LHCN-M2 (cell line): Measurements from ENCODE around the gene LAD1. TPM values are rescaled to one million over a fixed set of nuclear protein-coding genes. Genes with fewer than 3 reads are reported as not detected.
A peak's percentile ranks its signal among the peaks of the same experiment; 100 is the strongest.

Experiments
- DNase-seq: peaks from one replicate; pipeline ENCODE4 v3.0.0-alpha.2; 2012; ENCODE audit warnings: low read depth
- total RNA-seq: library from RNA; depleted of rRNA; stranded (reverse); fragments of >200 nt; gene quantifications from 2 replicates; pipeline ENCODE4 v1.2.3, GENCODE V29; 2014

Gene LAD1
- total RNA-seq, 1 experiment from 2014 or later = 2.2 TPM

DNA sequence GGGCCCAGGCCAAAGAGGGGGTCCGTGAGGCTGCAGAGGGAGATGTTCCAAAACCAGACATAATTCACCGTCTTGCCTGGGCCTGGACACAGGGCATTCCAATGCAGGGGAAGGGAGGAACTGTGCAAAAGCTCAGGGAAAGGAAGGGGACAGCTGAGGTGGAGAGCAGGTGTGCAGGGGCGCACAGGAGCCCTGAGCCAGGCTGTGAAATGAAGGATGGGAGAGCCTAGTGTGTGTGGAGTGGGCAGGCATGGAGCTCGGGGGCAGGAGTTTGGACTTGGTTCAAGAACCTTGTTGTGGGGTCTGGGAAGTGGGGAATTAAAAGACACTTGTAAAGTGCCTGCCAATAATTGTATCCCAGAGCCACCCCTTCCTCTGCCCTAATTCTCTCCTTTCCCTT, 20.1 kb upstream of the LAD1 start:
- no peak for DNase-seq

DNA sequence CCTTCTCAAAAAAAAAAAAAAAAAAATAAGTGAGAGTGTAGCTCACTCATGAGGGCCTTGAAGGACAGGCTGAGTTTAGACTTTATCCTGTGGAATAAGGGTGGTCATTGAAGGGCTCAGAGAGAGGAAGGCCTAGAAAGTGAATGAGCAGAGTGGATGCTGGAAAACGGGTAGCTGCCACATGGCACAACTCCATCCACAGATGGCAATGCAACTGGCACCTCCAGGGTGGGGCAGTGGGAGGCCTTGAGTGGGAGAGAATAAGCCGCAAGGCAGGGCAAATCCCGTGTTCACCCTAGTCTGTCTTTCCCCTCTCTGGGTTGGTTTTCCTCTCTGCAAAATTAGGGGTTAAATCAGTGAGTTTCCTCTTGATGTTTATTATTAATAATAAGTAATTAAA, 19.3 kb upstream of the LAD1 start:
- no peak for DNase-seq

DNA sequence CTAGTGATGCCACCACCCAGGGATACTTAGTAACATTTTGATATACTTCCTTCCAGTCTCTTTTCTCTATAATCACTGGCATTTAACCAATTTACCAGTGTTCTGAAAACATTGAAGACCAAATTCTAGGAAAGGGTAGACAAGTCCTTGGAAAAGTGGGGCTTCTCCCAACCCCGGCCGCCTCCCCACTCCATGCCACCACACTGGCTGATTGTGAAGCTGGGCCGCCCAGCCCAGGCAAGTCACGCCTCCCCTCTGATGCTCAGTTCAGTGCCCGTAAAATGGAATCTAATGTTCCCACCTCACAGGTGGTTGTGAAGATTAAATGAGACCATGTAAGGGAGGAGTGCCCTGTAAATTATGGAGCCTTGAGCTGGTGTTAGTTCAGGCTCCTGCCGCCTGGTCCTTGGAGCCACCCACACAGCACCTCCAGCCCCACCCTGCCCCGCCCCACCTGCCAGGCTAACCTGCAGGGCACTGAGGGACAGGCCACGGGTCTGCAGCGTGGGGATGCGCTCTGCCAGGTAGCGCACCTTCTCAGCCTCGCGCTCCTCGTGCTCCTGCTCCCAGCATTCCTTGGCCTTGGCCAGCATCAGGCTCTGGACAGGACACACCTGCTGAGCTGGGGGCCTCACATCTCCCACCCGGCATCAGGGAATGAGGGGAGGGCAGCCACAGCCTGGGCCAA, 15.1 kb upstream of the LAD1 start:
- no peak for DNase-seq

DNA sequence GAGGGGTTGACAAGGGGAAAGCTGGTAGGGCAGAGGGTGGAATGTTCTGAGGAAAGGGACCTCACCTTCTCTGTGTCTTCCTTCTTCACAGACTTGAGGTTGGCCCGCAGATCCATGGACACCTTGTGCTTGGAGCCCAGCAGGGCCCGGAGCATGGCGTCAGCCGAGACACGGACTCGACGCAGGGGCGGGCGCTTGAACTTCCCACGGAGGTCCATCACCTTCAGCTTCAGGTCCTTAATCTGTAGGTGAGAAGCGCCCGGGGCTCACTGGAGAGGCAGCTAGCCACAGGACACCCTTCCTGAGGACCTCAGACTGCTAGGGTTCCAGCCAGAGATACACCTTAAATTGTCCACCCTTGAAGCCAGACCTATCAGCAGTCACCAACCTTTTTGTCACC, 12.2 kb upstream of the LAD1 start:
- DNase-seq = no peak

DNA sequence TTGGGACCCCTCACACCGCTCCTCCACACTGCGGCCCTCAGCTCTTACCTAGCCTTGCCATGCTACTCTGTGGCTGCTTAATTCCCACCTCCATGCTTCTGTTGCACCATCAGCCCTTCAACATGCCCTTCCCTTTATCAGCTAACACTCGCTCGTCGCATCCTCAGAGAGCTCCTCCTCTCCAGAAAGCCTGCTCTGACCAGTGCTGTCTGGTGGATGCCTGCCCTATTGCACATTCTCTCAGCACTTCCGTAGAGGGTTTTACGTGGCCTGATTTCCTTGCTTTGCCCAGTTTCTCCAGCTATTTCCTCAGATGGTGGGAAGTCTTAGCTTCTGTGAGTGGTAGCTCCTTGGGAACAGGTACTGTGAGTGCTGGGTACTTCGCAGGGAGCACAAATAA, 10.3 kb upstream of the LAD1 start:
- no peak for DNase-seq

DNA sequence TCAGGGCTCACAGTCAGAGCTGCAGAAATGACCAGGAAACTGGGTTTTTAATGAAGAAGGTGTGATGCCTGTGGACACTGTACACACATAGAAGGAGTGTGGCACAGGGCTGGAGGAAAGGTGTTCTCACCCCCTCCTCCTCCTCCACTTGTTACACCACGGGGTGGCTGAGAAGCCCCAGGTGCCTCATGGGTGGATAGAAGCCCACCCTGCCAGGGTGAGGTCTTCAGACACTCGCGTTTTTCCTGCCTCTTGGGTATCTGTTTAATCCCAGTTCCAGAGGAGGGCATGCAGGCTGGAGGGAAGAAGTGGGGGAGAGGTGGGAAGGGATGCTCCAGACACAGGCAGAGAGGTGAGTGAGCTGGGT, 9.7 kb upstream of the LAD1 start:
- no peak for DNase-seq

DNA sequence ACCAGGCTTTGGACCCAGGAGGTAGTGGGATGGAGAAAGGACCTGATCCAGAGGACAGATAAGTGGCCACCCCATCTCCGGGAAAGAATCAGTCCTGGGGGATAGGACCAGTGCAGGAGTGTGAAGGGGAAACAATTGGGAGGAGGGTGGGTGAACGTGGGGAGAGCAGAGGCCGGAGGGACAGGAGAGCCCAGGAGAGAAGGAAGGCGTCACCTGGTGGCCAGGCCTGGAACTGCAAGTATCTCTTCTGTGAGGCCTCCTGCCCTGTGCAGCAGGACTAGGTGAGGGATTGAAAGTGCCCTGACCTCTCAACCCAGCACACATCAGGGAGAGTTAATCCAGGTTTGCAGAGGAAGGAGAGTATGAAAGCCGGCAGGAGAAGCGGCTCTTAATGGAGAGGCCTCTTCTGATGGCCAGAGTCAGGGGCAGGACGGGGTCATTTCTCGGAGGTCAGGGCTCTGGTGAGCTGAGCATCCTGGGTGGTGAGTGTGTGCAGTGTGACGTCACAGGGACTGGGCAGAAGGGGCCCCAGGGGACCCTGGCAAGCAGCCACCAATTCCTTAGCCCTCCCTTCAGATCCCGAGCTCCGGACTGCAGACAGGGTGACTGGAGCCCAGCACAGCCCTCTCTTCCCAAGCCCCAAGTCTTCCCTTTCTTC, 9.2 kb upstream of the LAD1 start:
- peak; percentile 64 for DNase-seq

DNA sequence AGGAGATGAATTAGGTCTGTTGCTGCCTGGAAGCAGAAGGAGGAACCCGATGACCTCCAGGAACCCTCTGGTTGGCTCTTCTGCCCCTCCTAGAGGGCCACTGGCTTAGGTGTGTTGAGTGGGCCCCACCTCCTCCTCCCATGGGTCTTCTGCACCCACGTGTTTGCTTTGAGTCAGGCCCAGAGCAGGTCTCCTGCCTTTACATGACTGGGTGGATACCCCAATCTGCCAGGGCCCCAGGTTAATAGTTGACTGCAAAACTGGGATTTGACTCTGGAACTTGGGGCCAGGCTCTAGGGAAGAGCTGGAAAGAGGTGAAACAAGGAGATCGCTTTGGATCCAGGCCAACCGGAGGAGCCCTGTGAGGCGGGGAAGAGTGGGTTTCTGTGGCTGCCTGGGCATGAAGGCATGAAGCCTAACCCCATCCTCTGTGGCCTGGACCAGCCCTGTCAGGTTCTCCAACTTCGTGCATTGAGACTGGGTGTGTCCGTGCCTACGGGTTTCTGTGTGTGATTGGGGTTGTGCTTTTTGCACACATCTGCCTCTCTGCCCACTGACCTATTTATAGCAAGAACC, 7.8 kb upstream of the LAD1 start:
- no peak for DNase-seq

DNA sequence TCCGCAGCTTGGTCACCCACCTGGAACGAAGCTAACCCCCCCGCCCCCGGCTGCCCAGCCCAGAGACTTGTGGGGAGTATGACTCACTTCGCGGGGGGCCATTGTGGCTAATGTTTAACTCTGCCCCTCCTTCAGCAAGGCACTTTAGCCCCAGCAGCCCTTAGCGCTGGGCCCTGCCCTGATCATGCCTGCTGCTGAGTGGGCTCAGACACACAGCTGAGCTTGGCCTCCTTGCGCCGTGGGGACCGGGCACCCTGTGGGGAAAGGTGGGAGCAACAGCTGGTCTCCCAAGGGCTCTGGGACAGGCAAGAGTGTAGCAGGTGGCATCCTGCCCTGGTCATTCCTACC, 6.3 kb upstream of the LAD1 start:
- no peak for DNase-seq

DNA sequence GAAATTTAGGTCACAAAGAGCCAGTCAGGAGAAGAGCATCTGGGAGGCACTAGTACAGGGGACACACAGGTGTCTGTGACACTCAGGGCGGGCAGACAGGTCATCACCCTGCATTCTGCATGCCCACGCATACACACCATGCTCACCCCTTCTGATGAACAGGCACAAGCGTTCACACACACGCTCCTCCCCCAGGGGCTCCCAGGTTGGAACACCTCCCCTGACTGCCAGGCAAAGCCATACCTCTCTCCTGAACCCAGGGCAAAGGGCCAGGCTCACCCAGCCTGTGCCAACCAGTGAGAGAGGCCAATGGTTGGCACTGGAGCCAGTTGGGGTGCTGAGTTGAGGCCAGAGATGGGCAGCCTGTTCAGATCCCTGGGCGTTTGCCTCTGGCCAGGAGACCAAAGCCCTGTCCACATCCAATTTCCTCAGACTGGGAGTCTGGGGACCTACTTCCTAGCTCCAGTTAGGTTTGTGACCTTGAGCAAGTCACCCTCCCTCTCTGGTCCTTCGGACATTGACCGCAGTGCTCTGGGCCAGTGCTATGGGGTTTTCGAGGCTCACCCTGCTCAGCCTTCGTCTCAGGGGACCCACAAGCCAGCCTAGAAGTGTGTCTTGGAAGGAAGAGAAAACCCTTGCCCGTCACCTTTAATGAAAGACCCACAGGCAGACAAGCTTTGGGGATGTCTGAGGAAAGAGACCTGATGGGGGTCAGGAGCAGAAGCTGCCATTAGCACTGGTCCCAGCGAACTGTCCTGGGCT, 5.8 kb upstream of the LAD1 start:
- no peak for DNase-seq

DNA sequence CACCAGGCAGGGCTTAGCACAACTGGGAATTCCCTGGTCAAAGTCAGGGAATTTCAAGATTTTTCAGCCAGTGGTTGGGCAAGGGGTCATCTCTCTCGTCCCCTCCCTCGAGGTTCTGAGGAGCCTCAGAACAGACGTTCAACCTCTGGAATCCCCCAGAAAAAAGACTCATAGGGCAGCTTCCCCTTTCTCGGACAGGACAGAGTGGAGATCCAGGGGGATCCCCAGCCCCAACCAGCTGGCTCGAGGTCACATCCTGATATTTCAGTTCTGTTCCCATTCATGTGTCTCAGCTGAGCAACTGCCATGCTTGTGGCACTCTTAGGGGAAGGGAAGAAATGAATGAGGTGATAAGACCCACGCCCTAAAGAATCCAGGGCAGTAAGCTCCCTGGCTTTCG, 4.9 kb upstream of the LAD1 start:
- DNase-seq = no peak

DNA sequence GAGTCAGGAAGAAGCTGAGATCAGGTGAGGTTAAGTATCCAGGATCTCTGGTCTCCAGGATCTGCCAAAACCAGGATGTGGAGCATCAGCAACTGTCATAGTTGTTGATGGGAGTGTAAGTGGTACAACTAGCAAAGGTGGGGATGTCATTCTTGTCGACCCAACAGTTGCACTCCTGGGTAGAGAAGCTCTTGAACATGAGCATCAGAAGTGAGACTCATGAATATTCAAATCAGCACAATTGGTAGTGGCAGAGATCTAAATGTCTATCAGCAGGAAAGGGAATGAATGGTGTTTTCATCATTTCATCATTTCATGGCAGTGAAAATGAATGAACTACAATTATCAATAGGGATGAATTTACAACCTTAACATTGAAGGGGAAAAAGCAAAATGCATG, 4.2 kb upstream of the LAD1 start:
- DNase-seq = no peak

DNA sequence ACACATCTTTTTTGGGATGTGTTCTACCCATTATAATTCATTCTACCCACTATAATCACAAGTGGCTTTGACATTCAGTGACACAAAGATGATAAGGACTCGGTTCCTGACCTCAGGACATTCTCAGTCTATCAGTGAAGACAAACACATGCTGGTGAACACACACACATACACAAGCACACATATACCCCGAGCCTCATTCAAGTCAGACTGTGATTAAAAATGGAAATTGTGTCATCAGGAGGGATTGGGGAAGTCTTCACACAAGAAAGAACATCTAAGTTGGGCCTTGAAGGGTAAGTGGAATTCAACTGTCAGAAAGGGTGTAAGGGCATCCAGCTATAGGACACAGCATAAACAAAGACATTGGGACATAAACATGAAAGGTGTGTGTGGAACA, 2.6 kb upstream of the LAD1 start:
- DNase-seq = no peak

DNA sequence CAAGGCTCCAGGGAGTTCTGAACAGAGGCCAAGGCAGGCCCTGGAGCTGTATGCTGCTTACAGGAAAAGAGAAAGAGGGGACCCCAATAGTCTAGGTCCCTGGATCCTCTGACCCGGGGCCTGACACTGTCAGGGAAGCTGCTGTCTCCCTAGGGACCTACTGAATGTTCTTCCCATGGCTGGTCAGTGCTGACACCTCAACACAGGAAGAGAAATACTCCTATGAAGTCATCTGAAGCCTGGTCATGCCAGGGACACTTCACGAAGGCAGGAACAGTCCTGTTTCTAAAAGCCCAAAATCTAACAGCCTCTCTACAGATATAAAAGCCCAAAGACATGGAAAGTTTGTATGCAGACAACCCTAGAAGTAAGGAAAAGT, 1.7 kb upstream of the LAD1 start:
- no peak for DNase-seq

DNA sequence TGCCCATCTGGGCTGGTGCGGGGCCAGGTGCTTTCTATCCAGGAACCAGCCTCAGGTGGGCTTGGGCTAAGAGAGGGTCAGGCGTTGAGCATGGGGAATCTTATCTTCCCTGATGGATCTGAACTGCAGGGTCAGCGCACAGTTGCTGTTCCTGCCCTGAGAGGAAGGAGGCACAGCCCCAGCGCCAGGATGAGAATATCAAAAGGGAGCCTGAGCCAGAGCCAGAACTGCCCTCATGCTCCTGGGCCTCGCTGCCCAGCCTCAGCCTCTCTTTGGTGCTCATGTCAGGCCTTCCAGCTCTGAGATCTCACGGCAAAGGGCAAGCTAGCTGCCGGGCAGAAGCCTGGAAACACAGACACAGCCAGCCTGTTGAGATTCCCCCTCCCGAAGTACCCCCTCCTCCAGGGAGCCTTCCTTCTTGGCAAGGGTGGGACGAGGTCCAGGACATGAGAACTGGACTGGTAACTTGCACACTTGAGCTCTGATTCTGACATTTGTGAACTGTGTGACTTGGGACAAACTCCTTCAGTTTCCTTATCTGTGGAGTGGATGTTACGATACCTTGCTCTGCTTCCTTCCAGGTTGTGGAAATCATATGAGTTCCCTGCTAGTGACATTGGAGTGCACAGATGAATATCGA, 1.2 kb upstream of the LAD1 start:
- no peak for DNase-seq

DNA sequence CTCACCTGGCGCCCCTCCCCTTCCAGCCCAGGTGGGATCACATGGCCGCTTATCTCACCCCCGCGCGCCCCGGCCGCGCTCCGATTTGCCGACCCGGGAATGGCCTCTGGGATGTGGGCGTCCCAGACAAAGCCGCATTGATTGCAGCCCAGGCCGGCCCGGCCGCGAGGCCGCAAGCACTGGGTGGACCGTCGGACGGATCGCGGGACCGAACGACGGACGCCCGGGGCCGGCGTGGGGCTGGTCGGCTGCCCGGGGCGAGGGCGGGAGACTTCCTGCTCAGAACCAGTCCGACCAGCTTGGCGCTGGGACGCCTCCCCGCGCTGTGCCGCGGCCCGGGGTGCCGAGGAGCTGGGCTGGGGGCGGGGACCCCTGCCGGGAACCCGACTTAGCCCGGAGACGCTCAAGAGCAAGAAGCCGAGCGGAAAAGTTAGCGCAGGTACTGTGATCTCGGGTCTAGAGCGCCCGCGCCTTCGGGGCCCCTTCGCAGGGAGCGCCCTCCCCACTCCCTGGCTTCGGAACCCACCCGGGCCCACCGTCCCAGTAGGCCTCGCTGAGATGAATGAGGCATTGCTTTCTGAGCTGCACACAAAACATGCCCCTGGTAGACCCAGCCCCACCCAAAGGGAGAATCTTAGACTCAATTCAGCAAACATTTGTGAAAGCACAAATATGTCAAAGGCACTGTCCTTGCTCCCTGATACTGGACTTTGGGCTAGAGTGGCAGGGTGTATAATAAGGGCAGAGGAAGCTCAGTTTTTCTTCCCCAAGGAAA, 415 bp upstream of the LAD1 start:
- DNase-seq = no peak

DNA sequence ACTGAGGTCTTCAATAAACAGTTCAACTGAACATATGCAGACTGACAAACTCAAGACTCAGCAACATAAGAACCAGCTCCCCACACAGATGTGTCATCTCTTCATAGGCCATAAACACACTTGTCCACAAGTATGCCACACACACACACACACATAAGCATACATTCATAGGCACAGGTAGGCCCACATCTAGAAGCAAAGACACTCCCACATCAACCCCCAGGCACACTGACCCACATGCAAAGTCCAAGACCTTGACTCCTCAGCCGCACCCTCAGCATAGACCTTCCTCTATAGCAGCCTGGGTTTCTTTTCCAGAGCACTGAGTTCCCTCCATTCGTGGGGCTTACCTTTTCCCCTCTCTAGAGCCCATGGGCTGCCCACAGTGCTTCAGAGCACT, 1.4 kb downstream of the LAD1 start:
- DNase-seq = no peak

DNA sequence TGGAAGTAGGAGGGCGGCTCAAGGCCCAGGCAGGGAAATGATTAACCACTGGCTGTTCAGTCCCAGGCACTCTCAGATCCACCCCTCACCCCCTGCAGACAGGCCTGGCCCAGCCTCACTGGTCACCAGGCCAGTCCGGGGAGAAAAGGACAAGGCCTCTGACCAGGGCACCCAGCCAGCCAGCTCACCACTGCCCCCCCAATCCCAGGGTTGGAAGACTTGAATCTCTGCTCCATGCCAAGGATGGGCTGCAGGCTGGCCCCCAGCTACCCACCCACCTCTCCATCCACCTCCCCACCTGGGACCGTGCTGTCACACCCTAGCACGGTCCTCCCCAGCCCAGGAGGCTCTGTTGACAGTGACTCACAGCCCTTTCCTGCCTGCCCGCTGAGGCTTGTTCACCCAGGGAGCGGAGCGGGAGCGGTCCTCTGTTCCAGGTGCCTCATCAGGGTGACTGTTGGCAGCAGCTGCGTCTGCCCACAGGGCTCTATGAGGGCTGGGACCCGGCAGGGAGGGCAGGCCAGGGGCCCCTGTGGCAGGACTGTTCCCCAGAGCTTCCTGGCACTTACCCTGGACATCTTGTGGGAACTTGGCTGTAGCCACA, 2.2 kb downstream of the LAD1 start:
- peak; percentile 90 for DNase-seq

DNA sequence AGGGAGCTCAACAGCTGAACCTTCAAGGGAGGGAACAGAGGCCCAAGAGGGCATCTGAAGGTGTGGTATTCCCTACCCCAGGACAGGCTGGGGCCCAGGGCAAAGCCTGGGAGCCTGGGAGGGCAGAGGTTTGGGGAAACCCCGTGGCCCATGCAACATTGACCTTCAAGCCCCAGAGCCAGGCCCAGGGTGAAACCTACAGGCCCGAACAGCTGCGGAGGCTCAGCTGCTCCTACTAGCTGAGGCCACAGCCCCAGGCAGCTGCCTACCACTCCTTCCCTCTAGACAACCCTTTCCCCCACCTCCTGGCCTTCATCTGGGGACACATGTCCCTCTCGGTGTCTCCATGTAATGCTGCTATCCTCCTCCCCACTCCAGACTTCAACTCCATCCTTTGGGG, 3.2 kb downstream of the LAD1 start:
- DNase-seq = peak; percentile 79

DNA sequence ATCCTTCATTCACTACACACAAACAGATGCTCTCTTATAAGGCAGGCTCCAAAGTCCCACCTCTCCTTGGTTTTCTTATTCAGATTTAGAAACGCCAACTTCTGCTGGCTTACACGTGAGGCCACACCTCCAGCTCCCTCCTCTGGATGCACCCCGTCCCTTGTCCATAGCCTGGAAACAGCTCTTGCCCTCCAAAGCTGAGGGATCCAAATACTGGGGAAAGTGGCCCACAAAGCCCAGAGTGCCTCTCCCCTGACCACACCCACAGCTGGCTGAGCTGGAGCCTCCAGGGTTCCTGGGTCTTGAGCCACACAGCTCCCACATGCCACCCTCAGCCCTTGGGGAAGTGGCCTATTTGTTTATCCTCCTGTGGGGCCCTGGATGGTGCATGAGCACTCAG, 4.5 kb downstream of the LAD1 start:
- no peak for DNase-seq

DNA sequence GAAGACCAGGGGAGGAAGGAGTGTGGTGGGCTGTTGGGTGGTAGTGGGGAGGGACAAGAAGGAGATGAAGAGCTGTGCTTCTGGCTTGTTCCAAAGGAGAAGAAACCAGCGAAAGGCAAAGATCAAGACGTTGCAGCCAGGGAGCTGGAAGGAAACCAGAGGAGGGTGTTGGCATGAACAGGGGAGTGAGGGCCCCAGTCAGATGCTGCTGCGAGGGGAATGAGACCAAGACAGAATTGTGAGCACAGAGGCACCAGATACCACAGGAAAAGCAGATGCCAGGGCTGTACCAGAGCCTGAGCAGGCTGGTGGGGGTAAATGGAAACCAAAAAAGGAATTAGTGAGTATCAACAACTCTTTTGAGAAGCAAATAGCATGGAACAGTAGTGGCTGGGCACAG, 6.0 kb downstream of the LAD1 start:
- DNase-seq = no peak
